ENCODE measurements around the gene ASB3.

The ASB3 gene

GRCh38 chr2:53793821-53794220, 7.1 kb upstream of the ASB3 start:
- in situ Hi-C loops (cut with HindIII; ENCODE audit: low pct_ligation_motif_present, low sequenced_read_pairs): no loop called here
- no peak for TF ChIP-seq CTCF (IDR thresholded peaks at IDR 0.05; ENCODE audit: low read depth, low read length, missing control alignments)
- Histone ChIP-seq H3K27ac (no peak overlapping the region), H3K4me3 (ENCODE audit: low read depth, low read length) (no peak overlapping the region), H3K36me3 (replicated peaks) (peaks cover 16% of the 10 kb centered on the region), H3K27me3 (replicated peaks) (no peaks in the 10 kb centered on the region)
- no peak for DNase-seq

- H3K36me3 ChIP-seq (replicated peaks): peaks cover 12% of the 10 kb centered on the region
- H3K27me3 ChIP-seq (replicated peaks): no peaks in the 10 kb centered on the region
- H3K27ac ChIP-seq: no peak overlapping the region
- in situ Hi-C loops (cut with HindIII; ENCODE audit: low pct_ligation_motif_present, low sequenced_read_pairs): no loop called here
- DNase-seq: no peak
- no peak for TF ChIP-seq CTCF (IDR thresholded peaks at IDR 0.05; ENCODE audit: low read depth, low read length, missing control alignments)
- no peak overlapping the region for H3K4me3 ChIP-seq (ENCODE audit: low read depth, low read length)
These were observed 6.5 kb upstream of the ASB3 start for GRCh38 chr2:53793261-53793660.

GRCh38 chr2:53787614-53788289, 999 bp upstream of the ASB3 start:
- TF ChIP-seq CTCF (IDR thresholded peaks at IDR 0.05; ENCODE audit: low read depth, low read length, missing control alignments): no peak
- H3K4me3 ChIP-seq (ENCODE audit: low read depth, low read length): peak overlapping the region; percentile 70
- H3K36me3 ChIP-seq (replicated peaks): no peaks in the 10 kb centered on the region
- H3K27me3 ChIP-seq (replicated peaks): no peaks in the 10 kb centered on the region
- in situ Hi-C loops (cut with HindIII; ENCODE audit: low pct_ligation_motif_present, low sequenced_read_pairs): no loop called here
- peak; percentile 10 for DNase-seq
- peak overlapping the region; percentile 84 for H3K27ac ChIP-seq

GRCh38 chr2:53786352-53786704, 425 bp downstream of the ASB3 start:
- Histone ChIP-seq H3K27me3 (replicated peaks) (no peaks in the 10 kb centered on the region), H3K4me3 (ENCODE audit: low read depth, low read length) (peak overlapping the region; percentile 70), H3K36me3 (replicated peaks) (no peaks in the 10 kb centered on the region), H3K27ac (peak overlapping the region; percentile 84)
- no peak for TF ChIP-seq CTCF (IDR thresholded peaks at IDR 0.05; ENCODE audit: low read depth, low read length, missing control alignments)
- peak; percentile 37 for DNase-seq
- in situ Hi-C loops (cut with HindIII; ENCODE audit: low pct_ligation_motif_present, low sequenced_read_pairs): no loop called here

GRCh38 chr2:53785366-53785765, 1.4 kb downstream of the ASB3 start:
- no peak for TF ChIP-seq CTCF (IDR thresholded peaks at IDR 0.05; ENCODE audit: low read depth, low read length, missing control alignments)
- no peak for DNase-seq
- in situ Hi-C loops (cut with HindIII; ENCODE audit: low pct_ligation_motif_present, low sequenced_read_pairs): no loop called here
- H3K36me3 ChIP-seq (replicated peaks): no peaks in the 10 kb centered on the region
- peak overlapping the region; percentile 70 for H3K4me3 ChIP-seq (ENCODE audit: low read depth, low read length)
- no peaks in the 10 kb centered on the region for H3K27me3 ChIP-seq (replicated peaks)
- no peak overlapping the region for H3K27ac ChIP-seq

GRCh38 chr2:53784436-53784835, 2.3 kb downstream of the ASB3 start:
- no peak for DNase-seq
- Histone ChIP-seq H3K27ac (no peak overlapping the region), H3K4me3 (ENCODE audit: low read depth, low read length) (no peak overlapping the region), H3K27me3 (replicated peaks) (no peaks in the 10 kb centered on the region), H3K36me3 (replicated peaks) (peaks cover 1% of the 10 kb centered on the region)
- TF ChIP-seq CTCF (IDR thresholded peaks at IDR 0.05; ENCODE audit: low read depth, low read length, missing control alignments): no peak
- in situ Hi-C loops (cut with HindIII; ENCODE audit: low pct_ligation_motif_present, low sequenced_read_pairs): no loop called here

All from brain microvascular endothelial cell (primary cell).